NB4 (cell line): Measurements from ENCODE around the gene UCK2.

Source experiments
- DNase-seq: peaks from one replicate; pipeline ENCODE4 v3.0.0; 2010; ENCODE audit warnings: low read depth
- H3K4me3 ChIP-seq: one replicate; pipeline ENCODE4 v1.5.1; 2011; ENCODE audit warnings: mild to moderate bottlenecking, low read depth, low read length, moderate library complexity
- MYC ChIP-seq: IDR thresholded peaks from 2 replicates; pipeline ENCODE4 v1.6.1; 2011; ENCODE audit warnings: low read depth, low read length
- POLR2A ChIP-seq: IDR thresholded peaks from 2 replicates; pipeline ENCODE4 v1.6.1; 2011; ENCODE audit warnings: mild to moderate bottlenecking; ENCODE audit not compliant: insufficient read length; ENCODE audit errors: extremely low read depth
- TF ChIP-seq, protein P1 (sequence below): IDR thresholded peaks from one replicate; pipeline ENCODE4 v1.5.1; 2012; ENCODE audit warnings: low read depth, low read length
- TF ChIP-seq, protein P2 (sequence below): IDR thresholded peaks from 2 replicates; pipeline ENCODE4 v1.6.1; 2011; ENCODE audit warnings: low read depth, low read length

Gene UCK2

GRCh38 chr1:165807613-165808012 is 19.8 kb upstream of the UCK2 start:
- no peak for TF ChIP-seq POLR2A
- TF ChIP-seq MYC, result no peak
- TF ChIP-seq, protein P1, sequence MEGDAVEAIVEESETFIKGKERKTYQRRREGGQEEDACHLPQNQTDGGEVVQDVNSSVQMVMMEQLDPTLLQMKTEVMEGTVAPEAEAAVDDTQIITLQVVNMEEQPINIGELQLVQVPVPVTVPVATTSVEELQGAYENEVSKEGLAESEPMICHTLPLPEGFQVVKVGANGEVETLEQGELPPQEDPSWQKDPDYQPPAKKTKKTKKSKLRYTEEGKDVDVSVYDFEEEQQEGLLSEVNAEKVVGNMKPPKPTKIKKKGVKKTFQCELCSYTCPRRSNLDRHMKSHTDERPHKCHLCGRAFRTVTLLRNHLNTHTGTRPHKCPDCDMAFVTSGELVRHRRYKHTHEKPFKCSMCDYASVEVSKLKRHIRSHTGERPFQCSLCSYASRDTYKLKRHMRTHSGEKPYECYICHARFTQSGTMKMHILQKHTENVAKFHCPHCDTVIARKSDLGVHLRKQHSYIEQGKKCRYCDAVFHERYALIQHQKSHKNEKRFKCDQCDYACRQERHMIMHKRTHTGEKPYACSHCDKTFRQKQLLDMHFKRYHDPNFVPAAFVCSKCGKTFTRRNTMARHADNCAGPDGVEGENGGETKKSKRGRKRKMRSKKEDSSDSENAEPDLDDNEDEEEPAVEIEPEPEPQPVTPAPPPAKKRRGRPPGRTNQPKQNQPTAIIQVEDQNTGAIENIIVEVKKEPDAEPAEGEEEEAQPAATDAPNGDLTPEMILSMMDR, result no peak
- TF ChIP-seq, protein P2, sequence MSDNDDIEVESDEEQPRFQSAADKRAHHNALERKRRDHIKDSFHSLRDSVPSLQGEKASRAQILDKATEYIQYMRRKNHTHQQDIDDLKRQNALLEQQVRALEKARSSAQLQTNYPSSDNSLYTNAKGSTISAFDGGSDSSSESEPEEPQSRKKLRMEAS, result no peak
- no peak for DNase-seq
- H3K4me3 ChIP-seq, result no peak overlapping the region

GRCh38 chr1:165815725-165816124 is 11.7 kb upstream of the UCK2 start:
- TF ChIP-seq, protein P1, result no peak
- no peak for TF ChIP-seq POLR2A
- TF ChIP-seq MYC, result no peak
- TF ChIP-seq, protein P2, result no peak
- no peak overlapping the region for H3K4me3 ChIP-seq
- DNase-seq, result no peak

DNA sequence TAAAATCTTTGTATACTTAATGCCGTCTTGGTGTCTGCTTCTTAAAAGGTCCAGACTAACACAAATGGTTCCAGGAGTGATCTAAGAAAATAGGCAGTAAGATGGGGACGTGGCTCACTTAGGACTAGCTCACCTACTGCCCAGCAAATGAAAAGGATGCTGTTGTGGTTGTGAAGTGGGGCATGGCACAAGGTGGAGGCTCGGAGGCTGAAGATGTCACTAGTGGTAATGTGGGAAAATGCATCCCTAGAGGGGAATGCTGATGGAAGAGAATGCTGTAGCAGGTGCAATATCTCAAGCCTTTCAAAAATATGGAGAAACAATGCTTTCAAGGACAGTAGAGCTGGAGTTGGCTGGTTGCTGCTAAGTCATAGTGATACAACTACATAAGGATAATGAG is 11.3 kb upstream of the UCK2 start:
- H3K4me3 ChIP-seq, result no peak overlapping the region
- TF ChIP-seq, protein P1, result no peak
- TF ChIP-seq POLR2A, result no peak
- TF ChIP-seq MYC, result no peak
- TF ChIP-seq, protein P2, result no peak
- no peak for DNase-seq

DNA sequence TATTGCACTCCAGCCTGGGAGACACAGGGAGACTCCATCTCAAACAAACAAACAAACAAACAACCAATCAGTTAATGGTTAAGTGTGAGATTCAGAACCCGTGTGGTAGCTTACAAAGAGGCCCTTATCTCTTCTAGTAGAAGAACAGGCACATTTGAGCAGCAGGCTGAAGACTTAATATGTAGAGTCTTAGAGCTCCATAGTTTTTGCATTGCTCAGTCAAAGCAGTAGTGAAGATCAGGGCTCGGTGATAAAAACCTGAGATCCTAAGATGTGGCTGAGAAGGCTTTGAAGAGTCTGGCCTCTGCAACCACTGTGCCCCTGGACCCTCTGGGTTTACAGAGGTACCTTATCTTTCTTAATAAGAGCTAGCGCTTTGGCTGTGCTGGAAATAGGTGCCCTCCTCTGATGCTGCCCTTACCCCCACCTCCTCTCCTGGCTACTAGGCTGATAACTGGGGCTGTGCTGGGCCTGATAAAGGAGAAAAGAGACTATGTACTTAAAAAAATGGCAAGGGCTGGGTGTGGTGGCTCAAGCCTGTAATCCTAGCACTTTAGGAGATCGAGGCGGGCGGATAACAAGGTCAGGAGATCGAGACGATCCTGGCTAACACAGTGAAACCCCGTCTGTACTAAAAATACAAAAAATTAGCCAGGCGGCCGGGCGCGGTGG is 10.5 kb upstream of the UCK2 start:
- TF ChIP-seq, protein P2, result no peak
- TF ChIP-seq, protein P1, result no peak
- TF ChIP-seq POLR2A, result no peak
- no peak overlapping the region for H3K4me3 ChIP-seq
- DNase-seq, result no peak

GRCh38 chr1:165823552-165824268 is 3.7 kb upstream of the UCK2 start:
- no peak for TF ChIP-seq MYC
- TF ChIP-seq, protein P1, result no peak
- DNase-seq, result no peak
- no peak overlapping the region for H3K4me3 ChIP-seq
